Breast epithelium (tissue), 3 donors: ENCODE data around the gene ITGA2B.

Experiments
- CTCF ChIP-seq, 3 donors: fragments of 450-650 bp; IDR thresholded peaks; one replicate each; pipeline ENCODE4 v1.5.1; 2016 to 2017; ENCODE audit warnings: antibody characterized with exemption in 3 of 3, mild to moderate bottlenecking in 3 of 3, moderate library complexity in 3 of 3
- POLR2A ChIP-seq: fragments of 450-650 bp; IDR thresholded peaks from one replicate; pipeline ENCODE4 v1.6.1; 2016; ENCODE audit warnings: antibody characterized with exemption, mild to moderate bottlenecking, moderate library complexity

- TF ChIP-seq CTCF (IDR thresholded peaks at IDR 0.05) (no peak), POLR2A (no peak)
These were observed 3.9 kb downstream of the ITGA2B start for GRCh38 chr17:44385287-44386181.
